Spleen (tissue), 11 donors: ENCODE results near the gene WFDC1. TPM values are rescaled to one million over a fixed set of nuclear protein-coding genes. Genes with fewer than 3 reads are reported as not detected.
A peak's percentile ranks its signal among the peaks of the same experiment; 100 is the strongest.
"Not testable (repeated sequence)": the region's sequence is repeated elsewhere in the genome, so short reads cannot be mapped to it uniquely, and the experiment has no call there.

Source experiments
- DNase-seq: peaks from one replicate; pipeline ENCODE4 v3.0.0-alpha.2; 2020
- H3K27ac ChIP-seq, 8 donors: fragments of 200-600 bp; sonication (generic) in 7 of 8; 1 replicate in 4 of 8; 2 replicates in 4 of 8; pipeline versions ENCODE4 v1.5.0 to v1.8.0; 2016 to 2021; ENCODE audit warnings: inconsistent platforms in 4 of 8, mild to moderate bottlenecking in 4 of 8, moderate library complexity in 1 of 8
- H3K27me3 ChIP-seq, 7 donors: fragments of 200-600 bp; sonication (generic) in 6 of 7; replicated peaks in 1 of 7; 1 replicate in 4 of 7; 2 replicates in 3 of 7; pipeline versions ENCODE4 v1.5.0 to v1.8.0; 2016 to 2021; ENCODE audit warnings: inconsistent platforms in 3 of 7, mild to moderate bottlenecking in 1 of 7
- H3K36me3 ChIP-seq, 6 donors: fragments of 200-600 bp; sonication (generic) in 5 of 6; 1 replicate in 4 of 6; 2 replicates in 2 of 6; pipeline versions ENCODE4 v1.5.0 to v1.8.0; 2016 to 2021; ENCODE audit warnings: inconsistent platforms in 2 of 6
- H3K4me1 ChIP-seq, 6 donors: fragments of 200-600 bp; sonication (generic) in 5 of 6; 1 replicate in 3 of 6; 2 replicates in 3 of 6; pipeline versions ENCODE4 v1.5.0 to v1.8.0; 2016 to 2021; ENCODE audit warnings: inconsistent platforms in 3 of 6
- H3K4me3 ChIP-seq, 8 donors: fragments of 200-600 bp; sonication (generic) in 7 of 8; 1 replicate in 4 of 8; 2 replicates in 4 of 8; pipeline versions ENCODE4 v1.5.0 to v1.8.0; 2016 to 2021; ENCODE audit warnings: inconsistent platforms in 4 of 8, mild to moderate bottlenecking in 4 of 8, moderate library complexity in 2 of 8
- H3K9me3 ChIP-seq, 8 donors: fragments of 200-600 bp; sonication (generic) in 7 of 8; 1 replicate in 4 of 8; 2 replicates in 4 of 8; pipeline versions ENCODE4 v1.5.0 to v1.8.0; 2016 to 2021; ENCODE audit warnings: inconsistent platforms in 4 of 8
- POLR2A ChIP-seq, 3 donors: fragments of 450-650 bp; IDR thresholded peaks; one replicate each; pipeline ENCODE4 v1.5.1; 2017; ENCODE audit warnings: antibody characterized with exemption in 3 of 3, mild to moderate bottlenecking in 1 of 3
- POLR2AphosphoS5 ChIP-seq, 3 donors: sonication (generic); formaldehyde crosslinking; IDR thresholded peaks; one replicate each; pipeline ENCODE4 v1.5.1; 2017; ENCODE audit warnings: antibody characterized with exemption in 3 of 3
- WGBS, 5 donors: extraction: QIAGEN DNeasy Blood & Tissue Kit in 3 of 5; methylation state at CpG; one replicate each; pipeline versions ENCODE4 v1.1.5 to v1.1.7; 2013 to 2018; 5-methylcytosine and 5-hydroxymethylcytosine counted together
- intact Hi-C: fragments of 100-400 bp; cut with DNase I; formaldehyde crosslinking; loops from one replicate; pipeline ENCODE4 v1.15.0; 2023; ENCODE audit warnings: low total_unique reads
- polyA plus RNA-seq, 3 donors: library from polyadenylated mRNA; stranded (reverse); fragments of 200-250 nt; gene quantifications; one replicate each; pipeline ENCODE4 v1.2.1, GENCODE V29; 2013
- total RNA-seq, 7 donors: library from RNA; depleted of rRNA in 3 of 7; stranded (reverse); fragments of >200 nt in 3 of 7; fragmentation: NEBNext Ultra II Directional in 4 of 7; extraction: Animal tissue kit (Norgen Biotek cat#: 25700) in 4 of 7; gene quantifications; one replicate each; pipeline versions ENCODE4 v1.1.0 to v1.2.1, GENCODE V29; 2016 to 2021
- TF ChIP-seq, protein P1 (sequence below), 11 experiments: fragments of 200-600 bp in 7 of 11; fragments of 450-650 bp in 4 of 11; sonication (generic) in 4 of 11; IDR thresholded peaks in 8 of 11; conservative IDR thresholded peaks in 3 of 11; 1 replicate in 7 of 11; 2 replicates in 4 of 11; pipeline versions ENCODE4 v1.4.0 to v1.8.0; 2016 to 2021; ENCODE audit warnings: antibody characterized with exemption in 11 of 11, inconsistent platforms in 4 of 11, mild to moderate bottlenecking in 1 of 11
- donor health status: healthy with polysubstance abuse.
- donor health status: DM: no; HTN: no; CAD: no; lungs with moderate emphysema.
- donor health status: DM: no; HTN: no; CAD: no.
- donor health status: Bipolar disorder and iron deficiency.
- donor health status: healthy.
- donor health status: DM: no; HTN: no; CAD: no.
- donor health status: DM: yes; HTN: yes; CAD: no.

WFDC1 gene
- total and polyA plus RNA-seq, 10 donors, result 1.6 to 6.6 (median 2.2) TPM

DNA sequence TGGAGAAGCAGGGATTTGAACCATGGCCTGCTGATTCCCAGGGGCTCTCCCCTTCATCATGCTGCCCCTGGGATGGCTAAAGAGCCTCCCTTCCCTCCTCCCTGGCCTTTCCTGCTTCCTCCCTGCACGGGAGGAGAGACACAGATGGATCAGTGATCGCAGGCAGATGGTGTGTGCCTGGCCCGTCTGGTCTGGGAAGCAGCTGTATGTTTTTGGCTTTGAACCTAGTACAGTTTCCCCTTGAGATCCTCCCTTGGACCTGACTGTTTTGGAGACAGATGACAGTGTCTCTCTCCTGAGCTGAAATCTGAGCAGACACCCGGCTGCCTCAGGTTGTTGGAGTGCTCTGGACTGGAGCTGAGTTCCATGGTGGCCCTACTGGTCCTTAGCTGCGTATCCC, 44.6 kb downstream of the WFDC1 start:
- Histone ChIP-seq H3K27ac (no peak overlapping the region), H3K4me3 (no peak overlapping the region), H3K9me3 (peaks cover 2 to 39% (median 29%) of the 10 kb centered on the region in 8 donors), H3K4me1 (no peaks in the 10 kb centered on the region), H3K27me3 (peaks cover 0 to 9% (median 0%) of the 10 kb centered on the region in 7 donors), H3K36me3 (no peaks in the 10 kb centered on the region)
- WGBS, 5 donors, result 39 to 60% (median 58%) methylated on average over 5 of the region's 5 CpGs
- intact Hi-C loops, result no loop called here
- DNase-seq, result no peak
- TF ChIP-seq POLR2AphosphoS5 (IDR thresholded peaks at IDR 0.05), result no peak
- TF ChIP-seq, protein P1, sequence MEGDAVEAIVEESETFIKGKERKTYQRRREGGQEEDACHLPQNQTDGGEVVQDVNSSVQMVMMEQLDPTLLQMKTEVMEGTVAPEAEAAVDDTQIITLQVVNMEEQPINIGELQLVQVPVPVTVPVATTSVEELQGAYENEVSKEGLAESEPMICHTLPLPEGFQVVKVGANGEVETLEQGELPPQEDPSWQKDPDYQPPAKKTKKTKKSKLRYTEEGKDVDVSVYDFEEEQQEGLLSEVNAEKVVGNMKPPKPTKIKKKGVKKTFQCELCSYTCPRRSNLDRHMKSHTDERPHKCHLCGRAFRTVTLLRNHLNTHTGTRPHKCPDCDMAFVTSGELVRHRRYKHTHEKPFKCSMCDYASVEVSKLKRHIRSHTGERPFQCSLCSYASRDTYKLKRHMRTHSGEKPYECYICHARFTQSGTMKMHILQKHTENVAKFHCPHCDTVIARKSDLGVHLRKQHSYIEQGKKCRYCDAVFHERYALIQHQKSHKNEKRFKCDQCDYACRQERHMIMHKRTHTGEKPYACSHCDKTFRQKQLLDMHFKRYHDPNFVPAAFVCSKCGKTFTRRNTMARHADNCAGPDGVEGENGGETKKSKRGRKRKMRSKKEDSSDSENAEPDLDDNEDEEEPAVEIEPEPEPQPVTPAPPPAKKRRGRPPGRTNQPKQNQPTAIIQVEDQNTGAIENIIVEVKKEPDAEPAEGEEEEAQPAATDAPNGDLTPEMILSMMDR (IDR thresholded peaks at IDR 0.05 in 8 of 11, conservative IDR thresholded peaks at IDR 0.05 in 3 of 11), result no peak
- no peak for TF ChIP-seq POLR2A (IDR thresholded peaks at IDR 0.05)

DNA sequence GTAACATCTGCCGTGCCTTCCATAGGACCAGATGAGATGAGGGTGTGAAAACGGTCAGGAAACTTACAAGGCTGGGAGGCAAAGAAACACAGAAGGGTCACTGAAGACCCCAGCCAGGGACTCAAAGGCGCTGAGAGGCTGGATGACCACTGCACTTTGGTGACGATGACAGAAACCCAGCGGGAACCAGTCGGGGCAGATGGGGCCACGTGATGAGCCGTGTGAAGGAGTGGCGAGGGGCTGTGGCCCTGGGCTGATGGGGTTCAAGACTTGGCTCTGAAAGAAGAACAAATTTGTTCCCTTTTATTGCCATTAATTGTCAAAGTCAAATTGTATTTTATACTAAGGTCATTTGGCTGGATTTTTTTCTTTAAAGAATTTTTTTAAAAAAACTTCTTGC, 45.1 kb downstream of the WFDC1 start:
- Histone ChIP-seq H3K4me1 (no peaks in the 10 kb centered on the region), H3K36me3 (no peaks in the 10 kb centered on the region), H3K4me3 (no peak overlapping the region), H3K27me3 (peaks cover 0 to 9% (median 0%) of the 10 kb centered on the region in 7 donors), H3K9me3 (peaks cover 2 to 35% (median 28%) of the 10 kb centered on the region in 8 donors), H3K27ac (no peak overlapping the region)
- DNase-seq, result no peak
- TF ChIP-seq POLR2A (IDR thresholded peaks at IDR 0.05), result no peak
- TF ChIP-seq, protein P1 (IDR thresholded peaks at IDR 0.05 in 8 of 11, conservative IDR thresholded peaks at IDR 0.05 in 3 of 11), result no peak
- TF ChIP-seq POLR2AphosphoS5 (IDR thresholded peaks at IDR 0.05), result no peak
- intact Hi-C loops, result no loop called here
- 75 to 84% (median 77%) methylated on average over 9 of the region's 9 CpGs for WGBS, 5 donors

DNA sequence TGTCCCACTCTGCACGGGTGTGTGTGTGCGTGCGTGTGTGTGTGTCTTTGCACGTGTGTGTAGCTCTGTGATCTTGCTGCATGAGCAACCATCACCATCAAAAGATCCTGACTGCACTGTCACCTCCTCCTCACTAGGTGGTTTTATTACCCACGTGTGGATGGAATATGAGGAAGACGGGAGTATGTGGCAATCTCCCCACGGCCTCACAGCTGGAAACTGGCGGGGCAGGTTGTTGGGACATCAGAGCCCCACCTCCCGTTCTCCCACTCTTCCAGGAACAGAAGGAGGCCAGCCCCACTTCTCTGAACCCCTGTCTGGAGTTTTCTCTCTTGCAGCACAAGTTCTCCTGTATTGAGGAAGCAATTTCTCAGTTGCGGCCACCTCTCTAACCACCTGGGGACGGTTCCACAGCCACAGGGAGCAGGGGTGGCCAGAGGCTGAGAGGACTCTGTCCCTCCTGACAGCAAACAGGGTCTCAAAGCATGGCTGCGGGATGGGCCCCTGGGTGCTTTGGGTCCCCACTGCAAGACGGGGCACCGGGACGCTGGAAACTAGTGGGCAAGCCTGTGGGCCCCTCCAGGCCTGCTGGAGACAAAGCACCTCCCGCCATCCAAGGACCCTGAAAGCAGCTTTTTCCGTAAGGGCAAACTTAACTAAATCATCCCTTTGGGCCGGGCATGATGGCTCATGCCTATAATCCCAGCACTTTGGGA, 45.8 kb downstream of the WFDC1 start:
- TF ChIP-seq POLR2AphosphoS5 (IDR thresholded peaks at IDR 0.05) (no peak), POLR2A (IDR thresholded peaks at IDR 0.05) (no peak)
- TF ChIP-seq, protein P1 (IDR thresholded peaks at IDR 0.05 in 8 of 11, conservative IDR thresholded peaks at IDR 0.05 in 3 of 11), result no peak
- 61 to 76% (median 69%) methylated on average over 17 to 18 of the region's 18 CpGs for WGBS, 5 donors
- DNase-seq, result no peak
- Histone ChIP-seq H3K4me3 (no peak overlapping the region), H3K27me3 (peaks cover 0 to 9% (median 0%) of the 10 kb centered on the region in 7 donors), H3K9me3 (peaks cover 2 to 27% (median 24%) of the 10 kb centered on the region in 8 donors), H3K4me1 (no peaks in the 10 kb centered on the region), H3K27ac (no peak overlapping the region), H3K36me3 (no peaks in the 10 kb centered on the region)
- intact Hi-C loops, result no loop called here

DNA sequence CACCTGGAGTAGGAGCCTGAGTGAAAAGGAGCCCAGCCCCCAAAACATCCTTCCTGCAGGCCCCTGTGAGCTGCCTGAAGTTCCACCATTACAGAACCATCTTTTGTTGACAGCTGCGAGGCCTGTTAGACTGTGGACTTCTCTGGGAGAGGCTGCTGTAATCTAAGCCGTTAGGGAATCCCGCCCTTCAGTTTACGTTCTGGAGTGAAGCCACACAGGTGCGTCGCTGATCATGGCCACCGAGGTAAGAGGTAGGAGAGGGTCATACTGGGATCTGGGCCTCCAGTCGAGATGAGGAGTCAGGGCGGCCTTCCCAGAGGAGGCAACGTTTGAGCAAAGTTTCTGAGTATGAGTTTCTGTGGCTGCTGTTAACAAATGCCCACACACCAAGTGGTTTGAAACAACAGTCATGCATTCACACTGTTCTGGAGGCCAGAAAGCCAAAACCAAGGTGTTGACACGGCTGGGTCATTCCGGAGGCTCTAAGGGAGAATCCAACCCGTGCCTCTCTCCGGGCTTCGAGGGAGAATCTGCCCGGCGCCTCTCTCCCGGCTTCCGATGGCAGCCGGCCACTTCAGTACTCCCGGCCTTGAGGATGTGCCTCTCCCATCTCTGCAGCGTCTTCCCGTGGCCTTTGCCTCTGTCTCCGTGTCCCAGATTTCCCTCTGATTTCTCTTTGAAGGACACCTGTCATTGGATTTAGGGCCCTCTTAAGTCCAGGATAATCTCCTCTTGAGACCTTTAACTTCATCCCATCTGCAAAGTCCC, 47.0 kb downstream of the WFDC1 start:
- Histone ChIP-seq H3K9me3 (peaks cover 2 to 15% (median 13%) of the 10 kb centered on the region in 8 donors), H3K27ac (no peak overlapping the region), H3K4me3 (no peak overlapping the region), H3K4me1 (no peaks in the 10 kb centered on the region), H3K27me3 (peaks cover 0 to 14% (median 0%) of the 10 kb centered on the region in 7 donors), H3K36me3 (no peaks in the 10 kb centered on the region)
- no peak for DNase-seq
- intact Hi-C loops, result no loop called here
- TF ChIP-seq POLR2A (IDR thresholded peaks at IDR 0.05) (no peak), POLR2AphosphoS5 (IDR thresholded peaks at IDR 0.05) (no peak)
- TF ChIP-seq, protein P1 (IDR thresholded peaks at IDR 0.05 in 8 of 11, conservative IDR thresholded peaks at IDR 0.05 in 3 of 11), result no peak
- 77 to 93% (median 88%) methylated on average over 23 to 24 of the region's 24 CpGs for WGBS, 5 donors

DNA sequence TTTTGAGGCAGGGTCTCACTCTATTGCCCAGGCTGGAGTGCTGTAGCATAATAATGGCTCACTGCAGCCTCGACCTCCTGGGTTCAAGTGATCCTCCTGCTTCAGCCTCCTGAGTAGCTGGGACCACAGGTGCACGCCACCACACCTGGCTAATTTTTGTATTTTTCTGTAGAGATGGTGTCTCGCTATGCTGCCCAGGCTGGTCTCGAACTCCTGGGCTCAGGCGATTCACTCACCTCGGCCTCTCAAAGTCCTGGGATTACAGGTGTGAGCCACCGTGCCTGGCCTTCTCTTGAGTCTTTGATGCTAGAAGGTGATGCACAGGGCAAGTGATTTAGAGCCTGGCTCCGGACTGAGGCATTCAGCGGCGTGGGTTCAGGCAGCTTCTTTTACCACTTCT, 49.1 kb downstream of the WFDC1 start:
- intact Hi-C loops, H3K4me1 ChIP-seq, H3K36me3 ChIP-seq, H3K9me3 ChIP-seq, DNase-seq, H3K4me3 ChIP-seq: not testable (repeated sequence)
- WGBS, 5 donors, result 74 to 93% (median 86%) methylated on average over 10 of the region's 10 CpGs
- Histone ChIP-seq H3K27ac (peak overlapping the region in 3 of 8 donors; percentile 45 to 58 (median 50)), H3K27me3 (peaks cover 0 to 29% (median 0%) of the 10 kb centered on the region in 7 donors)
